Measurements from ENCODE around the gene PRR7.

DNA sequence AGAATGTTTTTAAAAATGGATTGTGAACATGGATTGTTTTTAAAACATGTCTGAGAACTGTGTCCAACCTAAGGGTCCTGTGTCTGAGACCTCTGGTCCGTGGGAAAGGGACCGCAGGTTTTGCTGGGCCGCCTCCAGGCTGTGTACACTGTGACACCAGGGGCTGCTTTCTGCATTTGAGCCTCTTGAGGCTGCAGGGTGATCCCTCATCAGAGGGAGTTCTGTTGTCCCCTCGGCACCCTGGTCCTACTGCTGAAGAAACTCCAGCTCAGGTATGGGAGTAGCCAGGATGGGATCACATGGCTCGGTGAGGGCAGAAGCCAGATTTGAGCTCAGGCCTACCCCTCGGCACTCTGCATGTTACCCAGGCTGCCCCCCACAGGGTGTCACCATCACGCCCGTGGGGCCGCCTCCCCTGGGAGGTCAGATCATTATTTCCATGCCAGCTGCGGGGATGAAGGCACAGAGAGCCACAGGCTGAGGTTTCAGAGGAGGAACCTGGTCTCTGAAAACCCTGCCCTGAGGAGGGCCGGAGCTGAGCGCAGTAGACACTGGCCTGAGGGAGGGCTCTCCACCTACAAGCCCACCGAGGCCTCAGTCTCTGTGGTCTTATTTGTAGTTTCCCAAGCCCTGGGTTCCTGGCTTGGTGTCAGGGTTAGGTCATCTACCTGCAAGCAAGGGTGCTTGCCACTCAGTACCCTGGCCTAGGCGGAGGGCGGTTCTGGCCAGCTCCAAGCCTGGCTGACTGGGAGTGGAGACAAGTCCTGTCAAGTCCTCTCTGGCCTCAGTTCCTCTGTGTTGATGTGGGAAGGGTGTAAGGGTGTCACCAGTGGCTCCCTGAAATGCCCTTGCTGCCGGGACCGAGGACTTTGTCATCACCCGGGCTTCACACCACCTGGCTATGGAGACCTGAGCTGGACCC, 2.8 kb downstream of the PRR7 start:
- TF ChIP-seq, protein P1, sequence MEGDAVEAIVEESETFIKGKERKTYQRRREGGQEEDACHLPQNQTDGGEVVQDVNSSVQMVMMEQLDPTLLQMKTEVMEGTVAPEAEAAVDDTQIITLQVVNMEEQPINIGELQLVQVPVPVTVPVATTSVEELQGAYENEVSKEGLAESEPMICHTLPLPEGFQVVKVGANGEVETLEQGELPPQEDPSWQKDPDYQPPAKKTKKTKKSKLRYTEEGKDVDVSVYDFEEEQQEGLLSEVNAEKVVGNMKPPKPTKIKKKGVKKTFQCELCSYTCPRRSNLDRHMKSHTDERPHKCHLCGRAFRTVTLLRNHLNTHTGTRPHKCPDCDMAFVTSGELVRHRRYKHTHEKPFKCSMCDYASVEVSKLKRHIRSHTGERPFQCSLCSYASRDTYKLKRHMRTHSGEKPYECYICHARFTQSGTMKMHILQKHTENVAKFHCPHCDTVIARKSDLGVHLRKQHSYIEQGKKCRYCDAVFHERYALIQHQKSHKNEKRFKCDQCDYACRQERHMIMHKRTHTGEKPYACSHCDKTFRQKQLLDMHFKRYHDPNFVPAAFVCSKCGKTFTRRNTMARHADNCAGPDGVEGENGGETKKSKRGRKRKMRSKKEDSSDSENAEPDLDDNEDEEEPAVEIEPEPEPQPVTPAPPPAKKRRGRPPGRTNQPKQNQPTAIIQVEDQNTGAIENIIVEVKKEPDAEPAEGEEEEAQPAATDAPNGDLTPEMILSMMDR (tag by site-specific recombination; IDR thresholded peaks at IDR 0.05), result no peak
- TF ChIP-seq ZNF530 (tag by site-specific recombination; IDR thresholded peaks at IDR 0.05; ENCODE audit: low read depth) (no peak), ZNF664 (tag by site-specific recombination; IDR thresholded peaks at IDR 0.05) (no peak)
